ENCODE measurements around the gene A1CF.
"Not testable (repeated sequence)": the region's sequence is repeated elsewhere in the genome, so short reads cannot be mapped to it uniquely, and the experiment has no call there.

The A1CF gene

GRCh38 chr10:50918529-50918928 lies 33.1 kb upstream of the A1CF start:
- in situ Hi-C loops (cut with HindIII; ENCODE audit: low sequenced_read_pairs) = no loop called here
- DNase-seq (ENCODE audit: low read depth) = no peak
- TF ChIP-seq CTCF (IDR thresholded peaks at IDR 0.05; ENCODE audit: low read depth, low read length, missing control alignments) = no peak
- H3K4me3 ChIP-seq (ENCODE audit: low read depth, low read length) = no peak overlapping the region

GRCh38 chr10:50917486-50917885 lies 32.1 kb upstream of the A1CF start:
- peak; percentile 63 for DNase-seq (ENCODE audit: low read depth)
- no peak for TF ChIP-seq CTCF (IDR thresholded peaks at IDR 0.05; ENCODE audit: low read depth, low read length, missing control alignments)
- in situ Hi-C loops (cut with HindIII; ENCODE audit: low sequenced_read_pairs) = no loop called here

GRCh38 chr10:50909334-50910014 lies 24.0 kb upstream of the A1CF start:
- no peak overlapping the region for H3K4me3 ChIP-seq (ENCODE audit: low read depth, low read length)
- in situ Hi-C loops (cut with HindIII; ENCODE audit: low sequenced_read_pairs) = loop anchor here (5.0 kb wide), 1 partner anchor 63 kb away; no protein-coding TSS in a partner anchor
- DNase-seq (ENCODE audit: low read depth) = no peak
- TF ChIP-seq CTCF (IDR thresholded peaks at IDR 0.05; ENCODE audit: low read depth, low read length, missing control alignments) = no peak

More at GRCh38 chr10:50917486-50917885, 32.1 kb upstream of the A1CF start:
- no peak overlapping the region for H3K4me3 ChIP-seq (ENCODE audit: low read depth, low read length)

- DNase-seq (ENCODE audit: low read depth) = no peak
- no peak overlapping the region for H3K4me3 ChIP-seq (ENCODE audit: low read depth, low read length)
- in situ Hi-C loops (cut with HindIII; ENCODE audit: low sequenced_read_pairs) = loop anchor here (5.0 kb wide), 1 partner anchor 64 kb away; no protein-coding TSS in a partner anchor
- TF ChIP-seq CTCF (IDR thresholded peaks at IDR 0.05; ENCODE audit: low read depth, low read length, missing control alignments) = no peak
Observed at GRCh38 chr10:50908366-50908765, 22.9 kb upstream of the A1CF start.

- DNase-seq (ENCODE audit: low read depth); H3K4me3 ChIP-seq (ENCODE audit: low read depth, low read length): not testable (repeated sequence)
- in situ Hi-C loops (cut with HindIII; ENCODE audit: low sequenced_read_pairs) = loop anchor here (5.0 kb wide), 1 partner anchor 67 kb away; no protein-coding TSS in a partner anchor
Observed at GRCh38 chr10:50905797-50906196, 20.4 kb upstream of the A1CF start.

GRCh38 chr10:50896721-50897120 lies 11.3 kb upstream of the A1CF start:
- no peak overlapping the region for H3K4me3 ChIP-seq (ENCODE audit: low read depth, low read length)
- in situ Hi-C loops (cut with HindIII; ENCODE audit: low sequenced_read_pairs) = no loop called here
- TF ChIP-seq CTCF (IDR thresholded peaks at IDR 0.05; ENCODE audit: low read depth, low read length, missing control alignments) = no peak
- DNase-seq (ENCODE audit: low read depth) = no peak

GRCh38 chr10:50894312-50894711 lies 8.9 kb upstream of the A1CF start:
- no peak overlapping the region for H3K4me3 ChIP-seq (ENCODE audit: low read depth, low read length)
- no peak for TF ChIP-seq CTCF (IDR thresholded peaks at IDR 0.05; ENCODE audit: low read depth, low read length, missing control alignments)
- in situ Hi-C loops (cut with HindIII; ENCODE audit: low sequenced_read_pairs) = no loop called here
- DNase-seq (ENCODE audit: low read depth) = no peak

Data from astrocyte of the cerebellum (primary cell).